CD4-positive, alpha-beta T cell treated with Interleukin-12 subunit alpha and Interleukin-12 subunit beta, for 1 hour (primary cell): ENCODE measurements around the gene PCNX2.
"Not testable (repeated sequence)": the region's sequence is repeated elsewhere in the genome, so short reads cannot be mapped to it uniquely, and the experiment has no call there.

Source experiments
- DNase-seq: peaks from one replicate; pipeline ENCODE4 v3.0.0-alpha.2; 2020

Gene PCNX2

DNA sequence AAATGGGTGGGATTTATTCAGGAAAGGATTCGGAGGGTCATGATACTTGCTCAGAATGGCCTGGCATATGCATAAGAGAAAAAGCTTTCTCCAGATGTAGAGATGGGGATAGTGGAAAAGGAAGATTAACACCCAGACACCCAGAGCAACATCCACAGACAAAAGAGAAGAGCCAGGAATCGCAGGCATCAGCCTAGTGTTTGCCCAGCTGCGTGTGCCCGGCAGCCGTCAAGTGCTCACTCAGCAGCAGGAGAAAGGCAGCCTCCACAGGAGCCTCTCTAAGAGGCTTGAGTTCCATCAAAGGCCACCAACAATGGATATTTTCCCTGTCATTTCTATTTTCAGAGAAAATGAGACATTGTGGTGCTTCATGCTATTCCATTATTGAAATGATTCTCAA, 290.4 kb downstream of the PCNX2 start:
- no peak for DNase-seq

DNA sequence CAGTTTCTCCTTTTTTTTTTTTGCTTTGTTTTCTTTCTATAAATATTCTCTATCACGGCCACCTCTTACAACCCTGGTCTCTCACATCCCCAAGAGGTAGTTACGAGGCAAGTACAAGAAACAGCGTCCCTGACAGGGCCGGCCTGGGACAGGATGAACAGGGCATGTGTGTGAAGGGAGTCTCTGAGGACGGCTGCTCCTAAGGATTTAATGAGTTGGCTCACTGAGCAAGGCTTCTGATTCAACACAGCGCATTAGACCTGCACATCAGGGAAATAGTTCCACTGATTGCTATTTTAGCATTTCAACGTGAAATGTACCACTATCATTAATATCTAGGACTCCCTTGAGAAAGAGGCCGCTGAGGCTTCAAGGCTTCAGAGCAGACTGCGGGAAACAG, 291.1 kb downstream of the PCNX2 start:
- DNase-seq = no peak

DNA sequence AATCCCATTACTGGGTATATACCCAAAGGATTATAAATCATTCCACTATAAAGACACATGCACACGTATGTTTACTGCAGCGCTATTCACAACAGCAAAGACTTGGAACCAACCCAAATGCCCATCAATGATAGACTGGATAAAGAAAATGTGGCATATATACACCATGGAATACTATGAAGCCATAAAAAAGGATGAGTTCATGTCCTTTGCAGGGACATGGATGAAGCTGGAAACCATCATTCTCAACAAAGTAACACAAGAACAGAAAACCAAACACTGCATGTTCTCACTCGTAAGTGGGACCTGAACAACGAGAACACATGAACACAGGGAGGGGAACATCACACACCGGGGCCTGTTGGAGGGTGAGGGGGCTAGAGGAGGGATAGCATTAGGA, 291.9 kb downstream of the PCNX2 start:
- not testable (repeated sequence) for DNase-seq

DNA sequence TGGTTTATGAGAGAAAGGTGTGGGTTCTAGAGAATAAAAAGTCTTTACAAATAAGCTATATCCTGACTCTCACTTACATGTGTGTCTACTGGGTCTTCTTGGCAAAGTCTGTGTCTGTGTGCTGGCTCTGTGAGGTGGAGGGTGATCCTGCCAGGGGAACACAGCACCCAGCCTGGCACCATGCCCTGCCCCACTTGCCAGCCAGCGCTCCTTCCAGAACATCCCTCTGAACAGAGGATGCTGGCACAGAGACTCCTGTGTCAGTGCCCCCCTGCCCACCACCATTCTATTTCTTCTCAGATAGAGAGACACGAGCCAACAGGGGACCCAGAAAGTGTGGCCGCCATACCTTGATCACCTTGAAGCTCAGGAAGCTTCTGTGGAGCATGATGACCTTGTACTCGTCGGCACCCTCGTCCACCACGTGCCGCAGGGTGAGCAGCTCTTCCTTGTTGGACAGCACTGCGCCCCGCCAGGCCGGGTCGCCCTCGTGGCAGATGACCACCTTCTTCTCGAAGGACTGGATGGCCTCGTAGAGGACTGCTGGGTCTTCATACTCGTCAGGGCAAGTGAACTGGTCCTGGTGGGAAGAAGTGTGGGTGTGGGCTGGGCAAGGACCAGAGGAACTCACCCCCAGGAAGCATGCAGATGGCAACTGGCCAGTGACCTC, 295.4 kb downstream of the PCNX2 start:
- no peak for DNase-seq

DNA sequence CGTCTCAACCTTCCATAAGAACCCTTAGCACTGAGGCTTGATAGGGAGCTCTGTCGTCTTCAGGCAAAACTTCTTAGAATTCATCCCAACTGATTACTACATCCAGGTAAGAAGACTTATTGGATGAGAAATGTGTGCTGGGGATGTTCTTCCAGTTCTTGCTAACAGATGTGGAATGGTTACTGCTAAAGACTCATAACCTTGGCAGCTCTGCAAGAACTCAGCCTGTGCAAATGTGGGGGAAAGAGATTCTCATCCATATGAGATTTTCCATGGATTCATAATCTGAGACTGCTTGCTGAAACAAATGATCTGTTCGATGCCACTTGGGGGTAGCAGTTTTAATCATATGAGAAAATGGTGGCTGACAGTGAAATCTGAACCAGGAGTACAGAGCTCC, 296.9 kb downstream of the PCNX2 start:
- no peak for DNase-seq

- DNase-seq = no peak
These were observed 297.4 kb downstream of the PCNX2 start for GRCh38 chr1:232998138-232998537.

- no peak for DNase-seq
These were observed 299.4 kb downstream of the PCNX2 start for GRCh38 chr1:232996143-232996542.

GRCh38 chr1:232995189-232995588, 300.3 kb downstream of the PCNX2 start:
- no peak for DNase-seq

DNA sequence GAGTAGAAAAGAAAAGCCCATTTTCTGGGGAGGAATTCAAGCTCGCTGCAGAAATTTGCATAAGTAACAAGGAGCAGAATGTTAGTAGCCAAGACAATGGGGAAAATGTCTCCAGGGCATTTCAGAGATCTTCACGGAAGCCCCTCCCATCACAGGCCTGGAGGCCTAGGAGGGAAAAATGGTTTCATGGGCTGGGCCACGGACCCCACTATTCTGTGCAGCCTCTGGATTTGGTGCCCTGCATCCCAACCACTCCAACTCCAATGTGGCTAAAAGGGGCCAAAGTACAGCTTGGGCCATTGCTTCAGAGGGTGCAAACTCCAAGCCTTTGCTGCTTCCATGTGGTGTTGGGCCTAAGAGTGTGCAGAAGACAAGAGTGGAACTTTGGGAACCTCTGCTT, 302.0 kb downstream of the PCNX2 start:
- no peak for DNase-seq

- no peak for DNase-seq
These were observed 303.3 kb downstream of the PCNX2 start for GRCh38 chr1:232992227-232992626.

GRCh38 chr1:232991238-232991637, 304.3 kb downstream of the PCNX2 start:
- no peak for DNase-seq

DNA sequence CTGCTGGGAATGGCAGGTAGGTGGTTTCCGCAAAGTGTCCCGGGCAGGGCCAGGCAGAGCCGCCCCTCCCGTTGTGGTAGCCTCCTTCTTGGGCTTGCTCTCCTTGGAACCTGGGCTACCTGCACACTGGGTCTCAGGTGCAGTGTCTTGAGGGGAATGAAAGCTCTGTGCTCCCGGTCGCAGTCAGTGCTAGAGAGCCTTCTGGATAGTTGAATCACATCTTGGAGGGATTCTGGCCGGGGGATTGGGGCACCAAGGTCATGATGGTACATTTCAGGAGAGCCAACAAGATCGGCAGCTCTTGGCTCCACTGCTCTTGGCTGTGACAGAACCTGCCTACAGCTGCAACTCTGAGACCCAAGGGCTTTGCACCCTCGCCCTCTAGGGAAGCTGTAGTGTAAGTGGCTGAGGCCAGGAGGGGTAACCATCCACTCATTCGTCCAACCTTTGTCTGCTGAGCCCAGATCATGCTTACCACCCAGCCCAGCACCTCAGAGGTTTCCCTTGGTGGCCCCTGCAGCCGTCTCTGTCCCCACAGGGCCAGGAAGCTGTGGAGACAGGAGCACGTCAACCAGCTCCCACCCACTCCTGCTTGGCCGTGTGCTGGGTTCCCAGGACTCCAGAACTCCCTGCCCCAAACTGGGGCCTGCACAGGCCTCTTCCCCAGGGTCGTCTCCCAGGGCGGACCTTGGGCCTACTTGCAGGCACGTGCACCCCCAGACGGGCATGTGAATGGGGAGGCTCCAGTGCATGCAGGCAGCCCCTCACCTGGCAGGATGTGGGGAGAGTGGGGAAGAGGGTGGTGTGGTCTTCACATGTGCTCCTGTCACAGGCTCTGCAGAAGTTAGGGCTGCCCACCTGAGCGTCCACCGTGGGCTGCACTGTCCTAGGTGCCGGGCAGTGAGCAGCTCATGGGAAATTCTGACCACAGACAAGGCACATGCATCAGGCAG, 305.1 kb downstream of the PCNX2 start:
- no peak for DNase-seq

DNA sequence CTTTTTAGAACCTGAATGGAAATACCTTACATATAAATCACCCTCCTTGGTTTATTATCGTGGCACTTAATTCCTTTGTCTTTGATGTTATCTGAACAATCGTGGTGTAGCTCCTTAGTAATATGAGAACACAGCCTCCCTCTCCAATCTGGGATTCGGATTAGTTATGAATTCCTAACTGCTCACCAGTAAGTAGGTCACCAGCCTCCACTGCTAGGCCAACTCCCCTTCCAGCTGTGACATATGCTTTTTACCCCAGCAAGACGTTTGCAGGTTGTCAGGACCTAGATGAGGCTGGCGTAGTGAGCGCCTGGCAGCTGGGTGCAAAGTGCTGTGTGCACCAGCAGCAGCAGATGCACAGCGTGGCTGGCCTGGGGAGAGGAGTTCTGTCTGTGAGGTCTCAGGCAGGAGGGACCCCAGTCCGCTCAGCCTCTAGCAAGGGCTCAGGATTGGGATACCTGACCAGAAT, 306.9 kb downstream of the PCNX2 start:
- DNase-seq = no peak

- no peak for DNase-seq
These were observed 307.8 kb downstream of the PCNX2 start for GRCh38 chr1:232987774-232988140.

- DNase-seq = no peak
These were observed 308.3 kb downstream of the PCNX2 start for GRCh38 chr1:232987046-232987773.

DNA sequence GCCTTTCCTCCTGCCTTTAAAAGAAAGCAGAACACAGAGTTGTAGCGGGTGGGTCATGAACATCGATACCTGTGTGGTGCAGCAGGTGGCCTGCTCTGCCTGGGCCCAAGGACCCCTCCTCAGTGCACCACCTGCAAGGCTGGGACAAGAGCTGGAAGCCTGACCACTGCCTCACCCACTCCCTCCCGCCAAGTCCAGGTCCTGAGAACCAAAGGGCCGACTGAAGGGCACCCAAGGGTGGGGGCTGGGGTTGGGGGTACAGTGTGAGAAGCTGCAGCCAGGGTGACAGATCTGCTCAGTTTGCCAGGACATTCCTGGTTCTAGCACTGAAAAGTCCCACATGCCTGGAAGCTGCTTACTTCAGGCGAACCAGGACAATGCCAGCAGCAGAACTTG, 309.0 kb downstream of the PCNX2 start:
- DNase-seq = no peak

DNA sequence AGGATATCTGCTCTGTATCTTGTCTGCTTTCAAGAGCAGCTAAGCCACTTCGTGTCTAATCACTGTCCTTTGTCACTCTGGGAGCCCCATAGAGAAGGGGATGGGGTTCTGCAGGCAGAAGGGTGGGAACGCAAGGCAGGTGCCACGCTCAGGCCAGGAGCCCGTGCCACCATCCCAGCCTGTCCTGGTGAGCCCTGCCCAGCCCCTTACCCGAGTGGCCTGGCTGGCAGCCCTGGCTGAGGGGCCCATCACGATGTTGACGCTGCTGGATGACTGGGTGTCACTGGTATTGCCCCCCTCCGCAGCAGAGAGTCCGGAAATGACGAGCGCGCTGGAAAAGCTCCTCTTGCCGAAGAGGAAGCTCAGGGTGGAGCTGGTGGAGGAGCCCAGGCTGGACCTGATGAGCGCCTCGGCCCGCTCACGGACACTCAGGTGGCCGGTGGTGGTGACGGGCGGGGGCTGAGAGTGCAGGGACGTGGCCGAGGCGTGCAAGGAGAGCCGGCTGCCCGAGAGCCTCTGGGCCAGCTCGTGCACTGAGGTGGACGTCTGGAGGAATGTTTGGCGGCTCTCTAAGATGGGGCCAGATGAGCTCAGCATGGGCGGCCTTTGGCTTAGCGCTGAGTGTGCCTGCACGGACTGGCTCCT, 309.5 kb downstream of the PCNX2 start:
- no peak for DNase-seq

GRCh38 chr1:232984577-232985425, 310.7 kb downstream of the PCNX2 start:
- no peak for DNase-seq

GRCh38 chr1:232983817-232984567, 311.5 kb downstream of the PCNX2 start:
- DNase-seq = no peak

DNA sequence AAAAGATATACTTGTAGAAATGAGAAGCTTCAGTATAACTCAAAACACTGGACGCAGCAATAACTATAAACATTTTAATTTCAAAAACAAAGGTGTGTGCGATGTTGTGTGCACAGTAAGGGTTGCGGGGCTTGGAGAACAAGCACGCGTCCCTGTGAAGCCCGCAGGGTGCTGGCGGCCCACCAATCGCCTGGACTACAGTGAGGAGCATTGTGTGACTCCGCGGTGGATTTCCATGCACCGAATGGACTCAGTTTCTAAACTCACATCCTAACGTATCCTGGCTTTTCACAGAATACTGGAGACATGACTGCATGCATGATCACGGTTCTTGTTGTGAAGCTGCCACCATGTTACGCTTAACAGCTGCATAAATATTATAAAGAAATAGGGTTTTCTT, 312.1 kb downstream of the PCNX2 start:
- no peak for DNase-seq

GRCh38 chr1:232982238-232982944, 313.1 kb downstream of the PCNX2 start:
- DNase-seq = no peak
